ENCODE measurements around the gene ARHGEF3.
"Not testable (repeated sequence)": the region's sequence is repeated elsewhere in the genome, so short reads cannot be mapped to it uniquely, and the experiment has no call there.

The ARHGEF3 gene

DNA sequence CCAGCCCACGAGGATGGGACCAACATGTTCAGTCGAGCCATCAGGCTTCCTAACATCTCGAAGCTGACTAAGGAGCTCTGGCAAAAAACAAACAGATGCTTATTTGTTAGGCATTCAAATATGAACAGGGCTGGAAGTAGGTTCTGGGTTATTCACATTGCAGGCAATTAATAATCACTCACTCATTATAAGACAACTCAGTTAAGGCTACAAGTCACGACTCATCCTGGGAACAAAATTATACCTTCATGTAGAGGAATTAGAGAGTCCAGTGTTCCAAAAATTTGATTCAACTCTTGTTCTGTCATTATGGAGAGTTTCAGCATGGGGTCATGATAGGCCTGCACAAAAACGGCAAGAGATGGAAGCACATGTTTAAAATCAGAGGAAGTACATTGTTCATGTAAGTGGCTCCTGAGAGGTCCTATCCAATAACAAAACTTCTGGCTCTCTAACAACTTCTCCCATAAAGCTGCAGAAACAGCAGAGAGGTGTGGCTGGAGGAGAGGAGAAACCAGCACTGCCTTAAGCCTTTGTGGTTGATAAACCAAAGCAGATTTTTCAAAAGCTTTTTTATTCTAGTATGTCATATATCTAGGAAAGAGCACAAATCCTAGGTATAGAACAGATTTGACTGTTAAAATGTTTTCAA, 50.6 kb downstream of the ARHGEF3 start:
- H3K4me1 ChIP-seq (ENCODE audit: insufficient read depth, low read length), result no peaks in the 10 kb centered on the region
- H3K9me3 ChIP-seq (ENCODE audit: low read length), result peaks cover 5% of the 10 kb centered on the region
- no peak overlapping the region for H3K4me3 ChIP-seq (ENCODE audit: low read length)
- no peaks in the 10 kb centered on the region for H3K27me3 ChIP-seq (ENCODE audit: insufficient read depth, low read length)
- no peak overlapping the region for H2AFZ ChIP-seq (ENCODE audit: low read depth, low read length)
- no peaks in the 10 kb centered on the region for H3K36me3 ChIP-seq (ENCODE audit: insufficient read depth, low read length)

GRCh38 chr3:56748663-56749231, 53.0 kb downstream of the ARHGEF3 start:
- H3K27me3 ChIP-seq (ENCODE audit: insufficient read depth, low read length), result no peaks in the 10 kb centered on the region
- no peaks in the 10 kb centered on the region for H3K36me3 ChIP-seq (ENCODE audit: insufficient read depth, low read length)
- H3K9me3 ChIP-seq (ENCODE audit: low read length), result peaks cover 5% of the 10 kb centered on the region
- H2AFZ ChIP-seq (ENCODE audit: low read depth, low read length), result no peak overlapping the region
- no peak overlapping the region for H3K4me3 ChIP-seq (ENCODE audit: low read length)
- H3K4me1 ChIP-seq (ENCODE audit: insufficient read depth, low read length), result no peaks in the 10 kb centered on the region

DNA sequence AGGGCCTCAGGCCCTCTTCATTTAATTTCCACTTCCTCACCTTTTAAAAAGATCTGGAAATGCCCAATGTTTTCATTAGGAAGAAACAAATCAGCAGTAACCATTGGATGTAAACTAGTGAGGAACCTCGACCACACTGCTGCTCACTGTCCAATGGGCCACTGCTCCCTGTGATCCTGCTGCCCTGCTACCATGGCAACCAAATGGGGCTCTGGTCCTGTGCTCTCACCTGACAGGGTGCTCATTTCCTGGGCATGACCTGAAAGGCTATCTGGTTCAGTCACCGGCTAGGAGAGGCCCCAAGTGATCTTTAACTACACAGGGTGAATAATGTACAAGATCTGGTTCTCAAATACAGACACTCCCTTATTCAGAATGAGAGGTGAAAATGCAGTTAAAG, 54.6 kb downstream of the ARHGEF3 start:
- Histone ChIP-seq H3K27me3 (ENCODE audit: insufficient read depth, low read length) (no peaks in the 10 kb centered on the region), H2AFZ (ENCODE audit: low read depth, low read length) (no peak overlapping the region), H3K9me3 (ENCODE audit: low read length) (peaks cover 3% of the 10 kb centered on the region), H3K4me3 (ENCODE audit: low read length) (no peak overlapping the region), H3K36me3 (ENCODE audit: insufficient read depth, low read length) (no peaks in the 10 kb centered on the region), H3K4me1 (ENCODE audit: insufficient read depth, low read length) (no peaks in the 10 kb centered on the region)

GRCh38 chr3:56744016-56744415, 57.7 kb downstream of the ARHGEF3 start:
- no peaks in the 10 kb centered on the region for H3K36me3 ChIP-seq (ENCODE audit: insufficient read depth, low read length)
- H3K4me1 ChIP-seq (ENCODE audit: insufficient read depth, low read length), result no peaks in the 10 kb centered on the region
- H3K4me3 ChIP-seq (ENCODE audit: low read length), result no peak overlapping the region
- H3K9me3 ChIP-seq (ENCODE audit: low read length), result peaks cover 2% of the 10 kb centered on the region
- no peaks in the 10 kb centered on the region for H3K27me3 ChIP-seq (ENCODE audit: insufficient read depth, low read length)
- no peak overlapping the region for H2AFZ ChIP-seq (ENCODE audit: low read depth, low read length)

DNA sequence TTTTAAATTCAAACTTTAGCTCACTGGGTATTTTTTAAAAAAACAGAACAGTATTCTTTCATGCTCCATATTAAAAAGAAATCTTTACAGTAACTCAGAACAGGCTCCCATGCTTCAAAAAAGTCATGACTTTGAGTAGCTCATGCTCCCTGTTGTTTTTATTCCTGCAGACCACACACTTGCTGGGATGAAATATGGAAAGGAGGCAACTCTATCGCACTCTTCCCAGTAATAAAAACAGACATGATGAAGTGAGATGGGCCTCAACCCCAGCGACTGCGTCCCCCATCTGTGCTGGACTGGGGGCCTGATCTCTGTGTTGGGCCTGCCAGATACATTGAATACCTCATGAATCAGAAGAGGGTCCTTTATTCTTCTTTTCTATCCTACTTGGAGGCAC, 58.9 kb downstream of the ARHGEF3 start:
- Histone ChIP-seq H3K36me3 (ENCODE audit: insufficient read depth, low read length) (no peaks in the 10 kb centered on the region), H3K4me1 (ENCODE audit: insufficient read depth, low read length) (no peaks in the 10 kb centered on the region), H3K27me3 (ENCODE audit: insufficient read depth, low read length) (no peaks in the 10 kb centered on the region), H3K4me3 (ENCODE audit: low read length) (no peak overlapping the region), H3K9me3 (ENCODE audit: low read length) (no peaks in the 10 kb centered on the region), H2AFZ (ENCODE audit: low read depth, low read length) (no peak overlapping the region)

GRCh38 chr3:56739036-56739435, 62.7 kb downstream of the ARHGEF3 start:
- H2AFZ ChIP-seq (ENCODE audit: low read depth, low read length), result no peak overlapping the region
- no peaks in the 10 kb centered on the region for H3K27me3 ChIP-seq (ENCODE audit: insufficient read depth, low read length)
- no peaks in the 10 kb centered on the region for H3K4me1 ChIP-seq (ENCODE audit: insufficient read depth, low read length)
- no peaks in the 10 kb centered on the region for H3K9me3 ChIP-seq (ENCODE audit: low read length)
- H3K4me3 ChIP-seq (ENCODE audit: low read length), result no peak overlapping the region
- no peaks in the 10 kb centered on the region for H3K36me3 ChIP-seq (ENCODE audit: insufficient read depth, low read length)

GRCh38 chr3:56737006-56737405, 64.7 kb downstream of the ARHGEF3 start:
- Histone ChIP-seq H3K36me3 (ENCODE audit: insufficient read depth, low read length) (no peaks in the 10 kb centered on the region), H3K4me3 (ENCODE audit: low read length) (no peak overlapping the region), H3K9me3 (ENCODE audit: low read length) (no peaks in the 10 kb centered on the region), H3K27me3 (ENCODE audit: insufficient read depth, low read length) (no peaks in the 10 kb centered on the region), H3K4me1 (ENCODE audit: insufficient read depth, low read length) (no peaks in the 10 kb centered on the region), H2AFZ (ENCODE audit: low read depth, low read length) (no peak overlapping the region)

GRCh38 chr3:56732109-56732508, 69.6 kb downstream of the ARHGEF3 start:
- Histone ChIP-seq H3K4me3 (ENCODE audit: low read length) (no peak overlapping the region), H2AFZ (ENCODE audit: low read depth, low read length) (no peak overlapping the region), H3K4me1 (ENCODE audit: insufficient read depth, low read length) (no peaks in the 10 kb centered on the region), H3K36me3 (ENCODE audit: insufficient read depth, low read length) (no peaks in the 10 kb centered on the region), H3K9me3 (ENCODE audit: low read length) (no peaks in the 10 kb centered on the region), H3K27me3 (ENCODE audit: insufficient read depth, low read length) (no peaks in the 10 kb centered on the region)

GRCh38 chr3:56725175-56725574, 76.6 kb downstream of the ARHGEF3 start:
- Histone ChIP-seq H3K36me3 (ENCODE audit: insufficient read depth, low read length) (no peaks in the 10 kb centered on the region), H2AFZ (ENCODE audit: low read depth, low read length) (no peak overlapping the region), H3K9me3 (ENCODE audit: low read length) (no peaks in the 10 kb centered on the region), H3K4me1 (ENCODE audit: insufficient read depth, low read length) (no peaks in the 10 kb centered on the region), H3K4me3 (ENCODE audit: low read length) (no peak overlapping the region), H3K27me3 (ENCODE audit: insufficient read depth, low read length) (no peaks in the 10 kb centered on the region)

DNA sequence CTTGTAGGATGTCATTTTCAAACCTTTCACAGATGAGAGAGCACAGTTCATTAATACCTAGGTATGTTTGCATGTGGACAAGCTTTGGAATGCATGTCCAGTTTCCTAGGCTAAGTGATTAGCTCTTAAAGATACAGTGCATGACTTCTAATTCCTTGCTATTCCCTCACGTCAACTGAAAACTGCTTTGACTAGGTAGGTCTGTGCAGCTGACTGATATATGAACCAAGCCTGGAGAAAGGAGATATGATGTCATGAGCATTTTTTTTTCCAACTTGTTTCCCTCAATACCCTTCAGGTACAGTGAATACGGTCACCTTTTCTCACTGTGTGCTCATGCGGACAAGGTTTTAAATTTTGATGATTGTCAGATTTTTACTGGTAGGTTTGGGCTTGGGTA, 77.1 kb downstream of the ARHGEF3 start:
- Histone ChIP-seq H3K27me3 (ENCODE audit: insufficient read depth, low read length) (no peaks in the 10 kb centered on the region), H2AFZ (ENCODE audit: low read depth, low read length) (no peak overlapping the region), H3K36me3 (ENCODE audit: insufficient read depth, low read length) (no peaks in the 10 kb centered on the region), H3K4me1 (ENCODE audit: insufficient read depth, low read length) (no peaks in the 10 kb centered on the region), H3K4me3 (ENCODE audit: low read length) (no peak overlapping the region), H3K9me3 (ENCODE audit: low read length) (no peaks in the 10 kb centered on the region)

- no peak overlapping the region for H3K4me3 ChIP-seq (ENCODE audit: low read length)
- no peak overlapping the region for H2AFZ ChIP-seq (ENCODE audit: low read depth, low read length)
- no peaks in the 10 kb centered on the region for H3K4me1 ChIP-seq (ENCODE audit: insufficient read depth, low read length)
- no peaks in the 10 kb centered on the region for H3K36me3 ChIP-seq (ENCODE audit: insufficient read depth, low read length)
- H3K9me3 ChIP-seq (ENCODE audit: low read length), result no peaks in the 10 kb centered on the region
- no peaks in the 10 kb centered on the region for H3K27me3 ChIP-seq (ENCODE audit: insufficient read depth, low read length)
These were observed 80.9 kb downstream of the ARHGEF3 start for GRCh38 chr3:56720849-56721248.

DNA sequence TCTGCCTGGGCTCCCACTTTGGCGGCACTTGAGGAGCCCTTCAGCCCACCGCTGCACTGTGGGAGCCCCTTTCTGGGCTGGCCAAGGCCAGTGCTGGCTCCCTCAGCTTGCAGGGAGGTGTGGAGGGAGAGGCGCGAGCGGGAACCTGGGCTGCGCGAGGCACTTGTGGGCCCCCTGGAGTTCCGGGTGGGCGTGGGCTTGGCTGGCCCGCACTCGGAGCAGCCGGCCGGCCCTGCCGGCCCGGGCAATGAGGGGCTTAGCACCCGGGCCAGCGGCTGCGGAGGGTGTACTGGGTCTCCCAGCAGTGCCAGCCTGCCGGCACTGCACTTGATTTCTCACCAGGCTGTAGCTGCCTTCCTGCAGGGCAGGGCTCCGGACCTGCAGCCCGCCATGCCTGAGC, 82.9 kb downstream of the ARHGEF3 start:
- not testable (repeated sequence) for H2AFZ ChIP-seq (ENCODE audit: low read depth, low read length); H3K4me3 ChIP-seq (ENCODE audit: low read length); H3K4me1 ChIP-seq (ENCODE audit: insufficient read depth, low read length)

DNA sequence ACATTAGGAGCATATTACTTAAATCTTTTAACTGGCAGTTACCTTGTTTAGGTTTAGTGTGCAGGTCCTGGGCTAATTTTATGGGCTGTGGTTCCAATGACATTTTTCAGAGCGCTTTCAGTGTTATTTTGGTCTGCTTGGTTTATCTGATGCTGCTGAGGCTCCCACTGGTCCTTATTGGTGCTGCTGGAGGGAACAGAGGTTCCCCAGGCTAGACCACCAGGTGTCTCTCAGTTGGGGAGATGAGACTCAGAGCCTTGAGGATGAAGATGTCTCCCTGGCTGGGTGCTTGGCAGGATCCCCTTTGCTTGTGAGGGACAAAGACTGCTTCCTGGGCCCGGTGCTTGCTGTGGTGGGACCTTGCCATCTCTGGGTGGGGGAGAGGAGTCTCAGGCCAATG, 90.4 kb downstream of the ARHGEF3 start:
- Histone ChIP-seq H3K36me3 (ENCODE audit: insufficient read depth, low read length) (no peaks in the 10 kb centered on the region), H3K4me3 (ENCODE audit: low read length) (no peak overlapping the region), H3K27me3 (ENCODE audit: insufficient read depth, low read length) (no peaks in the 10 kb centered on the region), H3K9me3 (ENCODE audit: low read length) (no peaks in the 10 kb centered on the region), H3K4me1 (ENCODE audit: insufficient read depth, low read length) (no peaks in the 10 kb centered on the region), H2AFZ (ENCODE audit: low read depth, low read length) (no peak overlapping the region)

More for the DNA sequence above, 82.9 kb downstream of the ARHGEF3 start:
- not testable (repeated sequence) for H3K36me3 ChIP-seq (ENCODE audit: insufficient read depth, low read length); H3K27me3 ChIP-seq (ENCODE audit: insufficient read depth, low read length); H3K9me3 ChIP-seq (ENCODE audit: low read length)

DNA sequence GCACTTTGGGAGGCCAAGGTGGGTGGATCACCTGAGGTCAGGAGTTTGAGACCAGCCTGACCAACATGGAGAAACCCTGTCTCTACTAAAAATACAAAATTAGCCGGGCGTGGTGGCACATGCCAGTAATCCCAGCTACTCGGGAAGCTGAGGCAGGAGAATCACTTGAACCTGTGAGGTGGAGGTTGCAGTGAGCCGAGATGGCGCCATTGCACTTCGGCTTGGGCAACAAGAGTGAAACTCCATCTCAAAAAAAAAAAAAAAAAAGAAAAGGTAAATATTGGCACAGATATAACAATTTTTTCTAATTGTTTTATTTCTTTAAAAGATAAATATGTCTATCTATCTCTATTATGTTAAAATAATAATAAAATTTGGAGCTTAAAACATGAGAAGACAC, 94.3 kb downstream of the ARHGEF3 start:
- not testable (repeated sequence) for H3K4me3 ChIP-seq (ENCODE audit: low read length); H3K36me3 ChIP-seq (ENCODE audit: insufficient read depth, low read length); H2AFZ ChIP-seq (ENCODE audit: low read depth, low read length); H3K9me3 ChIP-seq (ENCODE audit: low read length); H3K27me3 ChIP-seq (ENCODE audit: insufficient read depth, low read length); H3K4me1 ChIP-seq (ENCODE audit: insufficient read depth, low read length)

Measured in neuron (in vitro differentiated cells).